ENCODE measurements around the gene FOCAD.

Gene FOCAD

DNA sequence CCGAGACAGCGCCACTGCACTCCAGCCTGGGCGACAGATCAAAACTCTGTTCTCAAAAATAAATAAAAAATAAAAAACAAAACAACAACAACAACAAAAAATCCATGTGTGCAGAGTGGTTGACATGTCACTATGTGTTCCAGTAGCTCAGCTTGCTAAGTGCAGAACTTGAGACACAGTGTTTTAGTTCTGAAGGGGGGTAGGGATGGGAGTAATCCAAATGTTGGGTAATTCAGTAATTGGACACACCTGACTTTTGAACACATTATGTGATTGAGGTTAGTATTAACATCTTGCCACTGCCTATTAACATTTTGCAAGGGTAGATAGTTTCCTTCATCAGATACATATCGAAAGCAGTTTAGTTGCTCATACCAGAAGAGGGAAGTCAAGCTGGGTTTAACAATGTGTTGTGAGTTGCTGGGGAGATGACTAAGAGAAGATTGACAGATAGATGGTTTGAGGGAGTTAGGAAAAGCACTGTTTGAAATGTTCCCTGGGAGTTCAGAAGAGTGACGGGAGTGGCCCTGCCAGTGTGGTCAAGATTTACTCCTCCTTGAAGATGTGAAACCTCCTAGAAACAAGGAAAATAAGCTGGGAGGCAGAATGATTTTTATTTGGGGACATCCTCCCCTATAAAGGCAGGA, 346.5 kb downstream of the FOCAD start:
- peak; percentile 93 for DNase-seq

DNA sequence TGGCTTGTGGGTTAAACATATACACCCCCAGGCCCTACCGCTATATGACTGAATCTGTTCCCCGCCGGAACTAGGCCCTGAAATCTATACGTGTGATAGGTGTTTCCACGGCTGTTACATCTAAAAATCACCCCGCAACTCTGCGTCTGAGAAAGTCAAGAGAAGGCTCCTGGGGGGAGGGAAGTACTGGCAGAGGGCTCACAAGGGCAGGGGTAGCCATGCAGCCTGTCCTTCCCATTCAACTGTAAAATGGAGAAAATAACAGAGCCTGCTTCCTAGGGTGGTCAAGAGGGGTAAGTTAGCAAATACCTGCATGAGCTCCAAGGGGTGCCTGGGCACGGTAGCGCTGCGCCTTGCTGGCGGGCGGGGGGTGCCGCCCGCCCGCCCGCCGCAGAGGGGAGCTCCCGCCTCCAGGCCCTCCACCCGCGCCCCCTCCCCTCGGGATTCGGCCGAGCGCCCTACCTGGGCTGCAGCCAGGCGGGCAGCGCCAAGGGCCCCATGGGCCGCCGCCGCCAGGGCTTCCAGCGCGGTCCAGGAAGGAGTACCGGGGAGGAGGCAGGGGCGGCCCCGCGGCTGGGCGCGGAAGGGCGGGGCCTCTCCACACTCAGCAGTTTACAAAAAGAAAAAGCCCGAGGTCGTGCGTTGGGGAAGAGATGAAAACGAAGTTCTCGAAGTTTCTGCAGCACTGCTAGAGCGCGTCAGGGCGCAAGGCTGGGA, 347.2 kb downstream of the FOCAD start, which contains the start of gene HACD4:
HACD4 (minus strand) TSS at position 550 of the 717 bp plus-strand sequence; CDS start at position 500, 50 bp downstream.
- peak; percentile 46 for DNase-seq

DNA sequence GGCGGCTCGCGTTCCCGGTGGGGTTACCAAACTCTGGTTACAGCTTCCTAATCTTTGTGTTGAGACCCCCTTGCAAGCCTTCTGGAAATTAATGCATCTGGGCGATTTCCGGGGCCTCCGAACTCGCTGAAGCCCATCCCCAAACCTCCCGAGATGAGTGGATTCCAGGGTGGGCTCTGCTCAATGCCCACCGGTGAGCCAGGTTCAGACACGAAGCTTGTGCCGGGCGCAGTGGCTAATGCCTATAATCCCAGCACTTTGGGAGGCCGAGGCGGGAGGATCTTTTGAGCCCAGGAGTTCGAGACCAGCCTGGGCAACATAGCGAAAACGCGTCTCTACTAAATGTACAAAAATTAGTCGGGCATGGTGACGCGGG, 347.7 kb downstream of the FOCAD start:
- no peak for DNase-seq

DNA sequence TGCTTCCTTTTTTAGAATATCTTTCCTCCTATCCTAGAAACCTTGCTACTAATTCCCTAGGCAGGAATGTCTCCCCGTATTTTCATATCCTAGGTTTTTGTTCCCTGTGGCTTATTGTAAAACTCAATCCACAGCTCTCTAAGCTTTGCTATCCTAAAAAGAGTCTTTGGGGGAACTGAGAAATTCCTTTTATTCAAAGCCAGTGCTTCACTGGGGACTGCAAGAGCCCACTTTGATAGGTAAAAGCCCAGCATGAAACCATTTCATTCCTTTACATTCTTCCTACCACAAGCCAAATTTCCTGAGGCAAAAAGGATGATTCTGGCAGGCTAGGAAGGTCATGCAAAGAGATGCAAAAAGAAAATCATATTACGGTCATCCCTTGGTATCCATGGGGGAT, 353.2 kb downstream of the FOCAD start:
- DNase-seq = no peak

DNA sequence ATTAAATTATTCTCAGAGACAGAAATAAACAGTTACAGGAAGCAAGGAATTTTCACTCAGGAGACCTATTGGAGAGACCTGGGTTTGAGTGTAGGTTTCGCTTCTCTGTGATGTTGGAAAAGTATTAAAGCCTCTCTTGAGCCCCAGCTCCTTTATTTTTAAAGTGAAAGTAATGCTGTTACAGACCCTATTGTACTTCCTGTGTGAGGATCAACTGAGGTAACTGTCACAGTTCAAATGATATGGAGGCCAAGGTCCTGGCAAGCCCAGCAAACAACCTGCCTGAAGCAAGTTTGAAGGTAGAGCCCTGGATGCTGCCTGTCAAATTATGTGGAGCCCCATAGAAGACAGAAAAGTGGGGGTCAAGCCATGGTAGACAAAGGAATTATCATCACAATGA, 355.2 kb downstream of the FOCAD start:
- no peak for DNase-seq

DNA sequence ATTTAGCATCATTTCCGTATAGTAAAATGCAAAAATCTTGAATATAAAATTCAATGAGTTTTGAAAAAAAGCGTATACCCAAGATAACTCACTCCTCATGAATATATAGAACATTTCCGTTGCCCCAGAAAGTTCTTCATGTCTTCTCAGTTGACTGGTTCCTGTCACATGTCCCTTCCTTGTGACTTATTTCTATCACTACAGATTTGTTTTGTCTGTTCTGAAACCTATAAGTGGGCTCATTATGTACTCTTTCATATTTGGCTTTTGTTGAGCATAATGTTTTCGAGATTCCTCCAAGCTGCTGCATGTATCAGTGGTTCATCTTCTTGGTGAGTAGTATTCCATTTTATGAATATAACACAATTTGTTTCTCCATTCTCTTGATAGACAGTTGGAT, 358.4 kb downstream of the FOCAD start:
- no peak for DNase-seq

DNA sequence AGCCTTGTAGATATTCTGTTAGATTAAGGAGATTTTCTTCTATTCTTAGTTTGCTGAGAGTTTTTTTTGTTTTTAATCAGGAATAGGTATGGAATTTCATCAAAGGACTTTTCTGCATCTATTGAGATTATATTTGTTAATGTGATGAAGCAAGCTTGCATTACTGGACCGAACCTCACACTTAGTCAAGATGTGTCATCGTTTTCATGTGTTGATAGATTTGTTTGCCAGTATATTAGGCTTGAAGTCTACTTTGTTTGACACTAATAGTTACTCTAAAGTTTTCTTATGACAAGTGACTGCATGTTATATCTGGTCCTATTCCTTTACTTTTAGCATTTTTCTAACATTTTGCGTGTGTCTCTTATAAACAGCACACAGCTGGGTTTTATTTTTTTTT, 359.8 kb downstream of the FOCAD start:
- DNase-seq = no peak
